Testis (tissue), 3 donors: ENCODE data around the gene SP7. TPM values are rescaled to one million over a fixed set of nuclear protein-coding genes. Genes with fewer than 3 reads are reported as not detected.

ENCODE experiments used
- DNase-seq: peaks from one replicate; pipeline ENCODE4 v3.0.0-alpha.2; 2019
- H3K27ac ChIP-seq, 2 donors: fragments of 200-600 bp; sonication (generic); one replicate each; pipeline ENCODE4 v1.5.1; 2019
- H3K27me3 ChIP-seq: fragments of 200-600 bp; sonication (generic); one replicate; pipeline ENCODE4 v1.5.1; 2019
- H3K36me3 ChIP-seq: fragments of 200-600 bp; sonication (generic); one replicate; pipeline ENCODE4 v1.5.1; 2017; ENCODE audit warnings: low read depth; ENCODE audit errors: missing control alignments
- H3K4me1 ChIP-seq: fragments of 200-600 bp; sonication (generic); one replicate; pipeline ENCODE4 v1.5.1; 2019
- H3K4me3 ChIP-seq, 2 donors: fragments of 200-600 bp; sonication (generic); one replicate each; pipeline ENCODE4 v1.5.1; 2017 to 2019
- H3K9me3 ChIP-seq: fragments of 200-600 bp; sonication (generic); one replicate; pipeline ENCODE4 v1.5.1; 2017
- POLR2A ChIP-seq: fragments of 450-650 bp; IDR thresholded peaks from one replicate; pipeline ENCODE4 v1.6.1; 2017; ENCODE audit warnings: antibody characterized with exemption, mild to moderate bottlenecking, moderate library complexity
- WGBS, 2 donors: methylation state at CpG; one replicate each; pipeline ENCODE4 v1.1.5; 2018; 5-methylcytosine and 5-hydroxymethylcytosine counted together
- intact Hi-C: fragments of 100-400 bp; cut with DNase I; formaldehyde crosslinking; loops from one replicate; pipeline ENCODE4 v1.15.1; 2023; ENCODE audit warnings: low total_unique reads
- polyA plus RNA-seq: library from polyadenylated mRNA; stranded (reverse); fragments of 350-450 nt; fragmentation: Illumina TruSeq; extraction: RNeasy Lipid Tissue Mini Kit (QIAGEN cat#74804); gene quantifications from one replicate; pipeline ENCODE4 v1.2.3, GENCODE V29; 2014; ENCODE audit warnings: low read depth, low replicate concordance; ENCODE audit not compliant: insufficient read depth
- total RNA-seq, 2 donors: library from RNA; depleted of rRNA; stranded (reverse); fragments of >200 nt; gene quantifications; one replicate each; pipeline ENCODE4 v1.2.3, GENCODE V29; 2016
- TF ChIP-seq, protein P1 (sequence below), 3 experiments: fragments of 450-650 bp in 2 of 3; fragments of 200-600 bp in 1 of 3; sonication (generic) in 1 of 3; IDR thresholded peaks; one replicate each; pipeline ENCODE4 v1.5.1; 2016 to 2019; ENCODE audit warnings: antibody characterized with exemption in 3 of 3, mild to moderate bottlenecking in 2 of 3, moderate library complexity in 1 of 3

The SP7 gene
- total and polyA plus RNA-seq, 3 donors from 2014 or later = 0.56 to 2.3 (median 1.2) TPM

- Histone ChIP-seq H3K4me1 (no peaks in the 10 kb centered on the region), H3K9me3 (no peaks in the 10 kb centered on the region), H3K27ac (no peak overlapping the region), H3K36me3 (no peaks in the 10 kb centered on the region), H3K4me3 (no peak overlapping the region), H3K27me3 (no peaks in the 10 kb centered on the region)
- TF ChIP-seq, protein P1, sequence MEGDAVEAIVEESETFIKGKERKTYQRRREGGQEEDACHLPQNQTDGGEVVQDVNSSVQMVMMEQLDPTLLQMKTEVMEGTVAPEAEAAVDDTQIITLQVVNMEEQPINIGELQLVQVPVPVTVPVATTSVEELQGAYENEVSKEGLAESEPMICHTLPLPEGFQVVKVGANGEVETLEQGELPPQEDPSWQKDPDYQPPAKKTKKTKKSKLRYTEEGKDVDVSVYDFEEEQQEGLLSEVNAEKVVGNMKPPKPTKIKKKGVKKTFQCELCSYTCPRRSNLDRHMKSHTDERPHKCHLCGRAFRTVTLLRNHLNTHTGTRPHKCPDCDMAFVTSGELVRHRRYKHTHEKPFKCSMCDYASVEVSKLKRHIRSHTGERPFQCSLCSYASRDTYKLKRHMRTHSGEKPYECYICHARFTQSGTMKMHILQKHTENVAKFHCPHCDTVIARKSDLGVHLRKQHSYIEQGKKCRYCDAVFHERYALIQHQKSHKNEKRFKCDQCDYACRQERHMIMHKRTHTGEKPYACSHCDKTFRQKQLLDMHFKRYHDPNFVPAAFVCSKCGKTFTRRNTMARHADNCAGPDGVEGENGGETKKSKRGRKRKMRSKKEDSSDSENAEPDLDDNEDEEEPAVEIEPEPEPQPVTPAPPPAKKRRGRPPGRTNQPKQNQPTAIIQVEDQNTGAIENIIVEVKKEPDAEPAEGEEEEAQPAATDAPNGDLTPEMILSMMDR (IDR thresholded peaks at IDR 0.05) = no peak
- TF ChIP-seq POLR2A = no peak
- WGBS, 2 donors = 66 to 79% methylated on average over 3 of the region's 3 CpGs
- intact Hi-C loops = no loop called here
- DNase-seq = no peak
Measured at GRCh38 chr12:53355121-53355520, 19.0 kb upstream of the SP7 start.

- no peak for DNase-seq
- H3K27me3 ChIP-seq = no peaks in the 10 kb centered on the region
- no peaks in the 10 kb centered on the region for H3K4me1 ChIP-seq
- H3K27ac ChIP-seq = no peak overlapping the region
- no peaks in the 10 kb centered on the region for H3K9me3 ChIP-seq
- 88% methylated on average over 5 of the region's 5 CpGs for WGBS, 2 donors
- H3K4me3 ChIP-seq = no peak overlapping the region
- intact Hi-C loops = loop anchor here (5.0 kb wide), 1 partner anchor 69 kb away; the partner anchor contains the start of gene AMHR2
- H3K36me3 ChIP-seq = no peaks in the 10 kb centered on the region
- TF ChIP-seq, protein P1 (IDR thresholded peaks at IDR 0.05) = no peak
- TF ChIP-seq POLR2A = no peak
Measured at GRCh38 chr12:53353257-53353655, 17.1 kb upstream of the SP7 start.

DNA sequence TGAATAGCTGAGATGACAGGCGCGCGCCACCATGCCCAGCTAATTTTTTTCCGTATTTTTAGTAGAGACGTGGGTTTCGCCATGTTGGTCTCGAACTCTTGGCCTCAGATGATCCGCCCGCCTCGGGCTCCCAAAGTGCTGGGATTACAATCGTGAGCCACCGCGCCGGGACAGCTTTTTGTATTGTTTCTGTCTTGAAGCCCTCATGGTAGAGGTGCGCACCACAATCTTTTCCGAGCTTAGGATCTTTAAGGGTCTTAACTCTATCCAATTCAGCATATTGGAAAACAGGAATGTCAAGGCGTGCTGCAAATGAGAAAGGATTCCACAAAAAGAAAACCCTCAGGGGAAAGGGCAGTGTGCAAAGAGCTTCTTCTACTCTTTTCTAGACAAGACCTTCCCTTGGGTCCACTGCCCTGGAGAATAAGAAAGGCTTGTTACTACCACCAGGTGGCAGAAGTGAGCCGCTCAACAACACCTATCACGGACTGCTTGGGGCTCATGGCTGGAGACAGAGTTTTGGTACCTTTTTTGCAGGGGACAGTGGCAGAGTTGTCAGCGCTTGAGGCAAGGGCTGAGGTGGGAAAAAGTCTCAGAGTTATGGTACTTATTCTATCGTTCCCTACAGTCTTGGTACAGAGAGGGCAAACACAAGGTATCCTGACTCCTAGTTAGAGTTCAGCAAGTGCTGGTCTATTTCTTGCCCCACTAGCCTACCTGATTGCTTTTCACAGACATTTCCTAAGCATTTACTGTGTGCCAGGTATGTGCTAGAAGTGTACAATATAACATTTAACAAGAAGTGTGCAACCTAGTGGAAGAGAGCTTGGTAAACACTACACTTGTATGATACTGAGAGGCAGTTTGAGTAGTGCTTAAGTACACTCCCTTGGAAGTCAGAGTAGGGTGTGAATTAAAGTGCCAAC, 16.4 kb upstream of the SP7 start:
- no peaks in the 10 kb centered on the region for H3K27me3 ChIP-seq
- intact Hi-C loops = loop anchor here (5.0 kb wide), 1 partner anchor 70 kb away; the partner anchor contains the start of gene AMHR2
- H3K27ac ChIP-seq = no peak overlapping the region
- H3K4me1 ChIP-seq = no peaks in the 10 kb centered on the region
- H3K9me3 ChIP-seq = no peaks in the 10 kb centered on the region
- WGBS, 2 donors = 44 to 55% methylated on average over 21 of the region's 21 CpGs
- peak; percentile 93 for DNase-seq
- H3K36me3 ChIP-seq = no peaks in the 10 kb centered on the region
- TF ChIP-seq POLR2A = no peak
- TF ChIP-seq, protein P1 (IDR thresholded peaks at IDR 0.05) = peak; percentile 89 to 95 (median 94)
- H3K4me3 ChIP-seq = no peak overlapping the region

- Histone ChIP-seq H3K9me3 (no peaks in the 10 kb centered on the region), H3K4me1 (peaks cover 8% of the 10 kb centered on the region), H3K36me3 (no peaks in the 10 kb centered on the region), H3K27me3 (no peaks in the 10 kb centered on the region), H3K4me3 (no peak overlapping the region), H3K27ac (no peak overlapping the region)
- no peak for DNase-seq
- intact Hi-C loops = no loop called here
- TF ChIP-seq POLR2A = no peak
- TF ChIP-seq, protein P1 (IDR thresholded peaks at IDR 0.05) = no peak
- 88 to 92% methylated on average over 4 of the region's 4 CpGs for WGBS, 2 donors
Measured at GRCh38 chr12:53347905-53348304, 11.8 kb upstream of the SP7 start.
